DND-41 (cell line): Measurements from ENCODE around the gene USP9X.

Experiments
- ATAC-seq: fragments of 200-7000 bp; cut with Tn5 transposase; 3 replicates; pipeline ENCODE4 v1.9.1; 2021; ENCODE audit warnings: low read depth; ENCODE audit not compliant: insufficient read depth
- DNase-seq: peaks from one replicate; pipeline ENCODE4 v3.0.0-alpha.2; 2020
- H2AFZ ChIP-seq: 2 replicates; pipeline ENCODE4 v1.6.0; 2012; ENCODE audit warnings: low read depth, low read length
- H3K27ac ChIP-seq: 2 replicates; pipeline ENCODE4 v1.5.1; 2012; ENCODE audit warnings: low read length, inconsistent platforms
- H3K27me3 ChIP-seq: fragments of 200-600 bp; sonication (generic); 2 replicates; pipeline ENCODE4 v1.6.0; 2012; ENCODE audit warnings: low read length, mild to moderate bottlenecking, inconsistent platforms; ENCODE audit not compliant: insufficient read depth, poor library complexity
- H3K36me3 ChIP-seq: 2 replicates; pipeline ENCODE4 v1.5.1; 2012; ENCODE audit warnings: low read length, inconsistent platforms; ENCODE audit not compliant: insufficient read depth
- H3K4me1 ChIP-seq: 2 replicates; pipeline ENCODE4 v1.5.1; 2012; ENCODE audit warnings: mild to moderate bottlenecking, low read length; ENCODE audit not compliant: insufficient read depth
- H3K4me2 ChIP-seq: 2 replicates; pipeline ENCODE4 v1.6.0; 2012; ENCODE audit warnings: mild to moderate bottlenecking, moderate library complexity, low read length, inconsistent platforms; ENCODE audit not compliant: insufficient read depth
- H3K4me3 ChIP-seq, 2 experiments: fragments of 200-600 bp in 1 of 2; shearing (Covaris generic) in 1 of 2; 2 replicates each; pipeline ENCODE4 v1.5.1; 2012 to 2016; ENCODE audit warnings: inconsistent platforms in 2 of 2, low read length in 2 of 2, mild to moderate bottlenecking in 2 of 2, low read depth in 1 of 2, moderate library complexity in 1 of 2
- H3K79me2 ChIP-seq: 2 replicates; pipeline ENCODE4 v1.6.0; 2012; ENCODE audit warnings: low read length, inconsistent platforms; ENCODE audit not compliant: insufficient read depth
- H3K9ac ChIP-seq: 2 replicates; pipeline ENCODE4 v1.6.0; 2012; ENCODE audit warnings: low read depth, mild to moderate bottlenecking, inconsistent platforms, low read length, moderate library complexity
- H3K9me3 ChIP-seq: 2 replicates; pipeline ENCODE4 v1.5.1; 2012; ENCODE audit warnings: low read length, moderate library complexity, mild to moderate bottlenecking, inconsistent platforms; ENCODE audit not compliant: insufficient read depth, severe bottlenecking
- H4K20me1 ChIP-seq: 2 replicates; pipeline ENCODE4 v1.6.0; 2012; ENCODE audit warnings: low read length; ENCODE audit not compliant: insufficient read depth
- CTCF ChIP-seq: IDR thresholded peaks from 2 replicates; pipeline ENCODE4 v1.5.1; 2012; ENCODE audit warnings: borderline replicate concordance, low read length, moderate library complexity, mild to moderate bottlenecking; ENCODE audit not compliant: poor library complexity, severe bottlenecking; ENCODE audit errors: extremely low read depth
- EZH2 ChIP-seq: IDR thresholded peaks from 3 replicates; pipeline ENCODE4 v1.6.1; 2012; ENCODE audit warnings: borderline replicate concordance, low read depth, mild to moderate bottlenecking, moderate library complexity, low read length, inconsistent platforms; ENCODE audit not compliant: severe bottlenecking

The USP9X gene

GRCh38 chrX:41082783-41083182, 2.5 kb upstream of the USP9X start:
- Histone ChIP-seq H3K27ac (no peak overlapping the region), H3K27me3 (no peaks in the 10 kb centered on the region), H3K9me3 (no peaks in the 10 kb centered on the region), H3K4me1 (peaks cover 17% of the 10 kb centered on the region), H3K36me3 (no peaks in the 10 kb centered on the region; the same call in 1 of the 2 replicates), H4K20me1 (peaks cover 5% of the 10 kb centered on the region), H3K4me2 (no peak overlapping the region), H3K4me3 (no peak overlapping the region), H3K79me2 (peaks cover 24% of the 10 kb centered on the region), H2AFZ (no peak overlapping the region), H3K9ac (no peak overlapping the region)
- DNase-seq (no peak), ATAC-seq (no peak)
- TF ChIP-seq EZH2 (no peak), CTCF (no peak)

- Histone ChIP-seq H3K9me3 (no peaks in the 10 kb centered on the region), H3K36me3 (no peaks in the 10 kb centered on the region; the same call in 1 of the 2 replicates), H3K27me3 (no peaks in the 10 kb centered on the region), H3K9ac (peak overlapping the region; percentile 98), H3K4me2 (peak overlapping the region; percentile 72), H3K4me3 (peak overlapping the region; percentile 66 to 84; a peak in 3 of 4 replicates), H3K79me2 (peaks cover 39% of the 10 kb centered on the region), H3K4me1 (peaks cover 28% of the 10 kb centered on the region), H4K20me1 (peaks cover 5% of the 10 kb centered on the region), H2AFZ (peak overlapping the region; percentile 93), H3K27ac (peak overlapping the region; percentile 100)
- TF ChIP-seq CTCF, result no peak
- TF ChIP-seq EZH2, result no peak
- ATAC-seq, result peak; percentile 72
- DNase-seq, result peak; percentile 93
Measured at GRCh38 chrX:41084044-41084892, 977 bp upstream of the USP9X start.

GRCh38 chrX:41085512-41085877, 250 bp downstream of the USP9X start:
- ATAC-seq, result peak; percentile 52
- peaks cover 52% of the 10 kb centered on the region for H3K79me2 ChIP-seq
- peak overlapping the region; percentile 87 for H3K27ac ChIP-seq
- no peaks in the 10 kb centered on the region; the same call in 1 of the 2 replicates for H3K36me3 ChIP-seq
- peak overlapping the region; percentile 60 for H2AFZ ChIP-seq
- peak overlapping the region; percentile 98 for H3K9ac ChIP-seq
- peak overlapping the region; percentile 66 to 84; a peak in 3 of 4 replicates for H3K4me3 ChIP-seq
- peak; percentile 60 for DNase-seq
- H3K4me2 ChIP-seq, result peak overlapping the region; percentile 75
- peaks cover 13% of the 10 kb centered on the region for H4K20me1 ChIP-seq
- peaks cover 34% of the 10 kb centered on the region for H3K4me1 ChIP-seq
- no peak for TF ChIP-seq CTCF
- TF ChIP-seq EZH2, result no peak
- H3K9me3 ChIP-seq, result no peaks in the 10 kb centered on the region
- H3K27me3 ChIP-seq, result no peaks in the 10 kb centered on the region
